Measurements from ENCODE around the gene C4B.
"Not testable (repeated sequence)": the region's sequence is repeated elsewhere in the genome, so short reads cannot be mapped to it uniquely, and the experiment has no call there.

The C4B gene

GRCh38 chr6:32039321-32040274 is 25.0 kb downstream of the C4B start:
- DNase-seq (ENCODE audit: low read depth); H3K36me3 ChIP-seq (ENCODE audit: control insufficient read depth, insufficient read depth, low read length, severe bottlenecking); H3K9ac ChIP-seq (ENCODE audit: low read length): not testable (repeated sequence)

GRCh38 chr6:32040299-32041049 is 25.9 kb downstream of the C4B start:
- H3K36me3 ChIP-seq (ENCODE audit: control insufficient read depth, insufficient read depth, low read length, severe bottlenecking); H3K9me3 ChIP-seq (ENCODE audit: control insufficient read depth, low read length); H3K4me1 ChIP-seq (ENCODE audit: control insufficient read depth, insufficient read depth, low read length); H3K9ac ChIP-seq (ENCODE audit: low read length); H3K4me3 ChIP-seq (ENCODE audit: low read length); DNase-seq (ENCODE audit: low read depth); H3K27me3 ChIP-seq (replicated peaks; ENCODE audit: control insufficient read depth, insufficient read depth, low read length): not testable (repeated sequence)

More at GRCh38 chr6:32039321-32040274, 25.0 kb downstream of the C4B start:
- H3K4me3 ChIP-seq (ENCODE audit: low read length); H3K4me1 ChIP-seq (ENCODE audit: control insufficient read depth, insufficient read depth, low read length); H3K27me3 ChIP-seq (replicated peaks; ENCODE audit: control insufficient read depth, insufficient read depth, low read length); H3K9me3 ChIP-seq (ENCODE audit: control insufficient read depth, low read length): not testable (repeated sequence)

- H3K36me3 ChIP-seq (ENCODE audit: control insufficient read depth, insufficient read depth, low read length, severe bottlenecking); DNase-seq (ENCODE audit: low read depth); H3K9ac ChIP-seq (ENCODE audit: low read length); H3K4me3 ChIP-seq (ENCODE audit: low read length); H3K9me3 ChIP-seq (ENCODE audit: control insufficient read depth, low read length); H3K27me3 ChIP-seq (replicated peaks; ENCODE audit: control insufficient read depth, insufficient read depth, low read length); H3K4me1 ChIP-seq (ENCODE audit: control insufficient read depth, insufficient read depth, low read length): not testable (repeated sequence)
These were observed 26.4 kb downstream of the C4B start for GRCh38 chr6:32041050-32041321.

- H3K9me3 ChIP-seq (ENCODE audit: control insufficient read depth, low read length); H3K36me3 ChIP-seq (ENCODE audit: control insufficient read depth, insufficient read depth, low read length, severe bottlenecking); H3K27me3 ChIP-seq (replicated peaks; ENCODE audit: control insufficient read depth, insufficient read depth, low read length); H3K4me1 ChIP-seq (ENCODE audit: control insufficient read depth, insufficient read depth, low read length); H3K9ac ChIP-seq (ENCODE audit: low read length); H3K4me3 ChIP-seq (ENCODE audit: low read length); DNase-seq (ENCODE audit: low read depth): not testable (repeated sequence)
These were observed 26.8 kb downstream of the C4B start for GRCh38 chr6:32041385-32041784.

- DNase-seq (ENCODE audit: low read depth); H3K9ac ChIP-seq (ENCODE audit: low read length); H3K9me3 ChIP-seq (ENCODE audit: control insufficient read depth, low read length); H3K36me3 ChIP-seq (ENCODE audit: control insufficient read depth, insufficient read depth, low read length, severe bottlenecking); H3K27me3 ChIP-seq (replicated peaks; ENCODE audit: control insufficient read depth, insufficient read depth, low read length); H3K4me3 ChIP-seq (ENCODE audit: low read length): not testable (repeated sequence)
- H3K4me1 ChIP-seq (ENCODE audit: control insufficient read depth, insufficient read depth, low read length) = peaks cover 13% of the 10 kb centered on the region
These were observed 27.7 kb downstream of the C4B start for GRCh38 chr6:32042276-32042675.

- not testable (repeated sequence) for H3K36me3 ChIP-seq (ENCODE audit: control insufficient read depth, insufficient read depth, low read length, severe bottlenecking); H3K9me3 ChIP-seq (ENCODE audit: control insufficient read depth, low read length); DNase-seq (ENCODE audit: low read depth); H3K4me3 ChIP-seq (ENCODE audit: low read length); H3K9ac ChIP-seq (ENCODE audit: low read length); H3K27me3 ChIP-seq (replicated peaks; ENCODE audit: control insufficient read depth, insufficient read depth, low read length)
- H3K4me1 ChIP-seq (ENCODE audit: control insufficient read depth, insufficient read depth, low read length) = peaks cover 22% of the 10 kb centered on the region
These were observed 29.2 kb downstream of the C4B start for GRCh38 chr6:32043589-32044380.

GRCh38 chr6:32044916-32045315 is 30.3 kb downstream of the C4B start:
- DNase-seq (ENCODE audit: low read depth); H3K36me3 ChIP-seq (ENCODE audit: control insufficient read depth, insufficient read depth, low read length, severe bottlenecking): not testable (repeated sequence)
- H3K4me1 ChIP-seq (ENCODE audit: control insufficient read depth, insufficient read depth, low read length) = peaks cover 22% of the 10 kb centered on the region

GRCh38 chr6:32045811-32046449 is 31.3 kb downstream of the C4B start:
- no peaks in the 10 kb centered on the region for H3K36me3 ChIP-seq (ENCODE audit: control insufficient read depth, insufficient read depth, low read length, severe bottlenecking)

More at GRCh38 chr6:32044916-32045315, 30.3 kb downstream of the C4B start:
- not testable (repeated sequence) for H3K4me3 ChIP-seq (ENCODE audit: low read length); H3K9me3 ChIP-seq (ENCODE audit: control insufficient read depth, low read length); H3K27me3 ChIP-seq (replicated peaks; ENCODE audit: control insufficient read depth, insufficient read depth, low read length); H3K9ac ChIP-seq (ENCODE audit: low read length)

GRCh38 chr6:32046450-32047083 is 32.0 kb downstream of the C4B start:
- H3K4me3 ChIP-seq (ENCODE audit: low read length) = peak overlapping the region; percentile 40
- DNase-seq (ENCODE audit: low read depth) = peak; percentile 10
- peaks cover 22% of the 10 kb centered on the region for H3K4me1 ChIP-seq (ENCODE audit: control insufficient read depth, insufficient read depth, low read length)
- H3K9me3 ChIP-seq (ENCODE audit: control insufficient read depth, low read length) = no peaks in the 10 kb centered on the region
- H3K36me3 ChIP-seq (ENCODE audit: control insufficient read depth, insufficient read depth, low read length, severe bottlenecking) = no peaks in the 10 kb centered on the region
- peak overlapping the region; percentile 78 for H3K9ac ChIP-seq (ENCODE audit: low read length)
- no peaks in the 10 kb centered on the region for H3K27me3 ChIP-seq (replicated peaks; ENCODE audit: control insufficient read depth, insufficient read depth, low read length)

More at GRCh38 chr6:32045811-32046449, 31.3 kb downstream of the C4B start:
- Histone ChIP-seq H3K9ac (ENCODE audit: low read length) (peak overlapping the region; percentile 78), H3K4me3 (ENCODE audit: low read length) (peak overlapping the region; percentile 40), H3K4me1 (ENCODE audit: control insufficient read depth, insufficient read depth, low read length) (peaks cover 22% of the 10 kb centered on the region), H3K9me3 (ENCODE audit: control insufficient read depth, low read length) (no peaks in the 10 kb centered on the region), H3K27me3 (replicated peaks; ENCODE audit: control insufficient read depth, insufficient read depth, low read length) (no peaks in the 10 kb centered on the region)
- DNase-seq (ENCODE audit: low read depth) = no peak

GRCh38 chr6:32047084-32047478 is 32.5 kb downstream of the C4B start:
- Histone ChIP-seq H3K9me3 (ENCODE audit: control insufficient read depth, low read length) (no peaks in the 10 kb centered on the region), H3K4me3 (ENCODE audit: low read length) (no peak overlapping the region), H3K36me3 (ENCODE audit: control insufficient read depth, insufficient read depth, low read length, severe bottlenecking) (no peaks in the 10 kb centered on the region), H3K27me3 (replicated peaks; ENCODE audit: control insufficient read depth, insufficient read depth, low read length) (no peaks in the 10 kb centered on the region), H3K4me1 (ENCODE audit: control insufficient read depth, insufficient read depth, low read length) (peaks cover 22% of the 10 kb centered on the region), H3K9ac (ENCODE audit: low read length) (peak overlapping the region; percentile 78)
- DNase-seq (ENCODE audit: low read depth) = peak; percentile 30
